AG09309 (cell line): ENCODE results near the gene VKORC1L1.

ENCODE experiments used
- DNase-seq: peaks from one replicate; pipeline ENCODE4 v3.0.0-alpha.2; 2010; ENCODE audit warnings: low read depth
- H3K4me3 ChIP-seq: 2 replicates; pipeline ENCODE4 v1.5.1; 2011; ENCODE audit warnings: mild to moderate bottlenecking, low read depth, low read length, moderate library complexity; ENCODE audit not compliant: control insufficient read depth
- TF ChIP-seq, protein P1 (sequence below): IDR thresholded peaks from 2 replicates; pipeline ENCODE4 v1.5.1; 2011; ENCODE audit warnings: mild to moderate bottlenecking, low read depth, low read length, inconsistent platforms; ENCODE audit not compliant: insufficient read depth, control insufficient read depth; ENCODE audit errors: missing control alignments

The VKORC1L1 gene

DNA sequence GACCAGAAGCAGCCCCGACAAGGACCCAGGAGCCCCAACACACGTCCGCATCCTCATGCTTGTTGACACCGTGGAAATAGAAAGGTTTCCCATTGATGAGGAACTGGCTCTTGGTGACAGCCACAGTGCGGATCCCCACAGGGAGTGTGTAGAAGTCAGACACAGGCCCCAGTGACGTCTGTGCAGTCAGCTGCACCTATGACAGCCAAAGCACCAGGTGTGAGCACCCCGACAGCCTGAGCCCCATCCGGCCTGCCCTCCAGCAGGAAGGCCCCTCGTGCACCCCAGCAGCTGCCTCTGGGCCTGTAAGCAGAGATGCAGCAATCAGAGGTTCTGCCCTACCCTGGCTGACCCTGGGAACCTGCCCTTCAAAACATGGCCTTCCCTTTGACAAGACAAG lies 102.0 kb downstream of the VKORC1L1 start:
- DNase-seq = no peak
- TF ChIP-seq, protein P1, sequence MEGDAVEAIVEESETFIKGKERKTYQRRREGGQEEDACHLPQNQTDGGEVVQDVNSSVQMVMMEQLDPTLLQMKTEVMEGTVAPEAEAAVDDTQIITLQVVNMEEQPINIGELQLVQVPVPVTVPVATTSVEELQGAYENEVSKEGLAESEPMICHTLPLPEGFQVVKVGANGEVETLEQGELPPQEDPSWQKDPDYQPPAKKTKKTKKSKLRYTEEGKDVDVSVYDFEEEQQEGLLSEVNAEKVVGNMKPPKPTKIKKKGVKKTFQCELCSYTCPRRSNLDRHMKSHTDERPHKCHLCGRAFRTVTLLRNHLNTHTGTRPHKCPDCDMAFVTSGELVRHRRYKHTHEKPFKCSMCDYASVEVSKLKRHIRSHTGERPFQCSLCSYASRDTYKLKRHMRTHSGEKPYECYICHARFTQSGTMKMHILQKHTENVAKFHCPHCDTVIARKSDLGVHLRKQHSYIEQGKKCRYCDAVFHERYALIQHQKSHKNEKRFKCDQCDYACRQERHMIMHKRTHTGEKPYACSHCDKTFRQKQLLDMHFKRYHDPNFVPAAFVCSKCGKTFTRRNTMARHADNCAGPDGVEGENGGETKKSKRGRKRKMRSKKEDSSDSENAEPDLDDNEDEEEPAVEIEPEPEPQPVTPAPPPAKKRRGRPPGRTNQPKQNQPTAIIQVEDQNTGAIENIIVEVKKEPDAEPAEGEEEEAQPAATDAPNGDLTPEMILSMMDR = no peak
- no peak overlapping the region for H3K4me3 ChIP-seq

DNA sequence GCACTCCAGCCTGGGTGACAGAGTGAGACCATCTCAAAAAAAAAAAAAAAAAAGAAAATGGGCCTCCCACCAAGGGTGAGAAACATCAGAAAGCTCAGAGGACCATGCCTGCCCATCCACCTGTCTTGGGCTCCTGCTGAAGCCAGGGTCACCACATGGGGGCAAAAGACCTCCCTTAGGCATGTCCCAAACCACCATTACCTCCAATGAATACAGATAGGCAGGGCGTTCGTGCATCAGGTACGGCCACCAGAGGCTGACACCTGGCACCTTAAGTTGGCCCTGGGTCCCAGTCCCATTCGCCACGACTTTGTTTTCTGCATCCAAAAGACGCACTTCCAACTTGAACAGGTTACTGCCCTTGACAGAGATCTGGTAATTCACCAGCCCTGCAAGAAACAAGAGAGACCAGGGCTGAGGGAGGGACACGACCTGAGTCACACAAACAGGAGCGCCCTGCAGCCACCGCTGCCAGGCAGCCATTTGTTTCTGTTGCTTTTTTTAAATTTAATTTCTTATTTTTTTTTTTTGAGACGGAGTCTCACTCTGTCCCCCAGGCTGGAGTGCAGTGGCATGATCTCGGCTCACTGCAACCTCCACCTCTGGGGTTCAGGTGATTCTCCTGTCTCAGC lies 103.1 kb downstream of the VKORC1L1 start:
- H3K4me3 ChIP-seq = no peak overlapping the region
- TF ChIP-seq, protein P1 = no peak
- DNase-seq = no peak

DNA sequence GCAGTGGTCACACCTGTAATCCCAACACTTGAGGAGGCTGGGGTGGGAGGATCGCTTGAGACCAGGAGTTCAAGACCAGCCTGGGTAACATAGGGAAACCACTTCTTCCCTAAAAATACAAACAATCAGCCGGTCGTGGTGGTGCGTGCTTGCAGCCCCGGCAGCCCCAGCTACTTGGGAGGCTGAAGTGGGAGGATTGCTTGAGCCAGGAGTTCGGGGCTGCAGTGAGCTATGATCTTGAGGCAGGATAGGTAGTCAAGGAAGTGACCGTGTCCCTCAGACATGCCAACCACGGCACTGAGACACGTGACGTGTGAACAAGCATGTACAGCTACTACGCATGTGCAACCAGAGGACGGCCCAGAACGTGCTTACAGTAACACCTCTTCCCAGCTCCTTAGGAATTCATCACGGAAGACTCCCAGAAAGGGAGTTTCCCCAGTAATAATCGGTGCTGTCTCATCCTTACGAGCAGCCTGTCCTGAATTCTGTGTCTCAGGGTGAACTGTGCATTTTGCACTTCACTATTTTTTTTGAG lies 103.9 kb downstream of the VKORC1L1 start:
- H3K4me3 ChIP-seq = no peak overlapping the region
- DNase-seq = no peak
- TF ChIP-seq, protein P1 = no peak

DNA sequence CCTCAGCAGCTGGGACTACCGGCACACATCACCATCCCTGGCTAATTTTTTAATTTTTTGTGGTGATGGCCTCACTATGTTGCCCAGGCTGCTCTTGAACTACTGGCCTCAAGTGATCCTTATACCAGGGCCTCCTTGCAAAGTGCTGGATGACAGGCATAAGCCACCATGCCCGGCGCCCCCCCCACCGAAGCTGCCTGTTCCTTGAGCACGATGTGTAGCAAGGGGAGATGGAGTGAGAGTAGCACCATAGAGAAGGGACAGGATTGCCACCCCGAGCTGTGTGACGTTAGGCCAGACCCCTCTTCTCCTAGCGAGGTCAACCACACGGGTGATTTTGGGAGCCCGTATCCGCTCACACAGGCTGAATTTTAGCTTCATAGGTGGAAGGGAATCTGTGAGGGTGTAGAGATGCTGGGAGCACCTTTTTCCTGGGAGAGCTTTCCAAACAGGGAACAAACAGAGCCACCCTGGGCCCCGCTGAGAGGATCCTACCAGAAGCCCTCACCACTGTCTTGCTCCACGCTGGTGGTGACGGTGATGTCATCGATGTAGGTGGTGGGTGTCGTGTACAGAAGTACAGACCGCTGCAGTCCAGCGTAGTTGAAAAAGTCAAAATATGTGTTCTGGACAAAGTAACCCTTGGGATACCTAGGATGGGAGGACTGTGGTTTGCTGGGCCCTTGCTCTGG lies 106.2 kb downstream of the VKORC1L1 start:
- TF ChIP-seq, protein P1 = no peak
- no peak for DNase-seq
- H3K4me3 ChIP-seq = no peak overlapping the region

DNA sequence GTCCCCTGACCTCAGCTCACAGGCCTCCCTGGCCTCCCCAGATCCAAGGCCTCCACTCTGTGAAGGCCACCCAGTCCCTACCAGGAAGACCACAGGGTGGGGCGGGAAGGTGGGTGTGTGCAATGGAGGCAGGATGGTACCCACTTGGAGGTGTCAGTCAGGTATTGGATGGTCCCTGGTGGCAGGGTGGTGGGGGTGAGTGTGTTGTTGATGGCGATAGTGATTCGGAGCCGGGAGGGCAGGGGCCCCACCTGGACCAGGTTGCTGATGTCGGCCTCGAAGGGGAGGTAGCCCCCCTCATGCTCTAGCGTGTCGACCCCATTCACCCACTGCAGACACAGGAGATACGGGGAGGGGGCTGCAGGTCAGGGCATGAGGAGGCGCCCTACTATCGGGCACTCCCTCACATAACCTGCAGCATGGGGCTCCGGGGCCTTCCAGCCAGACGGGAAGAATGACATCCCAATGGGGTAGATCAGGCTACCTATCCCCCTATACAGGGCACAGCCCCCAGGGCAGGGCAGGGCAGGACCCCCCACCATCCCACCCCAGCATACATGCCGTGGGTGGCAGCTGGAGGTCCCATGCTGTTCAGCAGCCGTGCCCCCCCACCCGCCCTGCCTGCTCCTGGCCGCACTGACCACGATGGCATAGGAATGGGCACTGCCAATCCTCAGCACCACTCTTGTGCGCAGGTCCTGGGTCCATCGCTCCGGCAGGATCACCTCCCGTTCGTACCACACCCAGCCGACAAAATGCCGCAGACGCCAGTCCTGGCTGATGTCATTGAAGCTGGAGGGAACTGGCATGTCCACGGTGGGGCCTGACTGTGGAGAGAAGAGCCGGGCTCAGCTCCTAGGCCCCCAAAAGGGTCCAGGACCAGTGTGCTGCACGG lies 107.0 kb downstream of the VKORC1L1 start:
- no peak for DNase-seq
- TF ChIP-seq, protein P1 = no peak
- no peak overlapping the region for H3K4me3 ChIP-seq

DNA sequence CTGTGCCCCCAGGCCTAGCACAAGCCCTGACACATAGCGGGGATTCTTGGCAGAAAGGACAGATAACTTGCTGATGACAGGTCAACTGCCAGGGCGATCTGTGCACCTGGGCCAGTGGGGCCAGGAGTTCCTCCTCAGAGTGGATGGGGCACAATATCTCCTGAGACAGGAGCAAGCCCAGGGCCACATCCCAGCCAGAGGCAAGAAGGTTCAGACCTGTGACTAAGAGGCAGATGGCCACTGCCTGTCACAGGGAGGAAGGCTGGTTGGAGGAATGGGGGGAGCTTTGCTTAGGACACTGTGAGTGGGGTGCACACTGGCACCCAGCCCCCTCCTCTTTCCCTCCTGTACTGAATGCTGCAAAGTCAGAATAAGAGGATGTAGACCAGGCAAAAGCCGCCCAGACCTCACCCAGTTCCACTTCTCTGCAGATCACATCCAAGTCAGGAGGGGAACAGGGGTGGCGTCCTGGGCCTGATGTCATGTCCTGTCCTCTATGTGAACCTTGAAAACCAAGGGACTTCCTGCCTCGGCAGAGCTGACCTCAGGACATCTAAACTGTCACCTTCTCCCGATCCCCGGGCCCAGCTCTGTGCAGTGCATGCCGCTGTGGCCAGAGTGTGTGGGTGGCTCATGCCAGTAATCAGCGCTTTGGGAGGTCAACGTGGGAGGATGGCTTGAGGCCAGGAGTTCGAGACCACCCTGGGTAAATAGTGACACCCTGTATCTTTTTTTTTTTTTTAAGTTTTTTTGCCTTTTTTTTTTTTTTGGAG lies 107.8 kb downstream of the VKORC1L1 start:
- DNase-seq = no peak
- H3K4me3 ChIP-seq = peak overlapping the region; percentile 53
- TF ChIP-seq, protein P1 = no peak
